Natural killer cell (primary cell): ENCODE measurements around the gene HDAC11. TPM values are rescaled to one million over a fixed set of nuclear protein-coding genes. Genes with fewer than 3 reads are reported as not detected.
"Not testable (repeated sequence)": the region's sequence is repeated elsewhere in the genome, so short reads cannot be mapped to it uniquely, and the experiment has no call there.

Source experiments
- ATAC-seq, 3 donors: fragments of 150-1000 bp in 2 of 3; fragments of 200-7000 bp in 1 of 3; cut with Tn5 transposase; 1 replicate in 1 of 3; 2 replicates in 2 of 3; pipeline ENCODE4 v1.10.0; 2021; ENCODE audit warnings: mild to moderate bottlenecking in 2 of 3, moderate library complexity in 2 of 3
- DNase-seq, 2 donors: peaks; one replicate each; pipeline versions ENCODE4 v3.0.0 to v3.0.0-alpha.2; 2013 to 2021; ENCODE audit warnings: mixed read lengths in 1 of 2
- H3K27ac ChIP-seq: one replicate; pipeline ENCODE4 v1.5.1; 2013; ENCODE audit warnings: mild to moderate bottlenecking, low read length
- H3K27me3 ChIP-seq: one replicate; pipeline ENCODE4 v1.6.1; 2013; ENCODE audit warnings: low read length; ENCODE audit not compliant: control insufficient read depth, insufficient read depth
- H3K36me3 ChIP-seq: one replicate; pipeline ENCODE4 v1.6.1; 2013; ENCODE audit warnings: low read length; ENCODE audit not compliant: control insufficient read depth, insufficient read depth
- H3K4me1 ChIP-seq: one replicate; pipeline ENCODE4 v1.6.1; 2013; ENCODE audit warnings: low read length; ENCODE audit not compliant: control insufficient read depth, insufficient read depth
- H3K4me3 ChIP-seq: one replicate; pipeline ENCODE4 v1.5.1; 2013; ENCODE audit warnings: low read length
- H3K9me3 ChIP-seq: one replicate; pipeline ENCODE4 v1.6.1; 2013; ENCODE audit warnings: low read length; ENCODE audit not compliant: control insufficient read depth, insufficient read depth
- H3K27ac Mint-ChIP-seq, 2 donors: one replicate each; pipeline ENCODE4 v1.8.0; 2022; ENCODE audit warnings: mild to moderate bottlenecking in 2 of 2, mixed read lengths in 2 of 2, moderate library complexity in 1 of 2
- H3K27me3 Mint-ChIP-seq, 2 donors: one replicate each; pipeline ENCODE4 v1.8.0; 2022; ENCODE audit warnings: low read depth in 2 of 2, mixed read lengths in 2 of 2
- H3K36me3 Mint-ChIP-seq: one replicate; pipeline ENCODE4 v1.8.0; 2022; ENCODE audit warnings: mixed read lengths
- H3K4me1 Mint-ChIP-seq, 2 donors: one replicate each; pipeline ENCODE4 v1.8.0; 2022; ENCODE audit warnings: mixed read lengths in 2 of 2
- H3K4me3 Mint-ChIP-seq: one replicate; pipeline ENCODE4 v1.8.0; 2022; ENCODE audit warnings: mild to moderate bottlenecking, moderate library complexity, mixed read lengths
- H3K9me3 Mint-ChIP-seq, 2 donors: one replicate each; pipeline ENCODE4 v1.8.0; 2022; ENCODE audit warnings: mixed read lengths in 2 of 2
- WGBS: methylation state at CpG from one replicate; pipeline ENCODE4 v1.1.7; 2013; ENCODE audit warnings: missing lambda C conversion rate; ENCODE audit not compliant: insufficient coverage; 5-methylcytosine and 5-hydroxymethylcytosine counted together
- intact Hi-C: fragments of 100-400 bp; cut with micrococcal nuclease; formaldehyde crosslinking; loops from one replicate; pipeline ENCODE4 v1.14.2; 2022
- total RNA-seq, 4 donors: library from RNA; stranded (reverse); fragments of 120-200 nt in 1 of 4; gene quantifications; one replicate each; pipeline versions ENCODE4 v1.2.3 to v1.2.4, GENCODE V29; 2013 to 2022
- TF ChIP-seq, protein P1 (sequence below): fragments of 200-600 bp; IDR thresholded peaks from one replicate; pipeline ENCODE4 v1.8.0; 2022; ENCODE audit warnings: antibody characterized with exemption

Gene HDAC11
- total RNA-seq, 3 donors from 2014 or later (not counting 1 experiment from before 2014, with no cell fraction given) = 3.4 to 5.3 (median 3.9) TPM

DNA sequence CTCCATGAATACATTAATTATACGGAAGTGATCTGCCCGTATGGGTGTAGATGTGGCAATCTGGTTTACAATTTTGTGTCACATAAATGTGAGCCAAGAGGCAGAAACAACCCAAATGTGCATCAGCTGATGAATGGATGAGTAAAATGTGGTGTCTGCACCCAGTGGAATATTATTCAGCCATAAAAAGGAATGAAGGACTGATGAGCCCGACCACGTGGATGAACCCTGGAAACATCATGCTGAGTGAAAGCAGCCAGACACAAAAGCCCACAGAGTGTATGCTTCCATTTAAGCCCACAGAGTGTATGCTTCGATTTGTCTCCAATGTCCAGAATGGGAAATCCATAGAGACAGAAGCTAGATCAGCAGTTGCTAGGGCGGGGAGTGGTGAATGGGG, 41.2 kb downstream of the HDAC11 start:
- intact Hi-C loops = no loop called here
- no peak overlapping the region for H3K27ac ChIP-seq
- no peaks in the 10 kb centered on the region for H3K36me3 ChIP-seq
- Mint-ChIP-seq H3K27me3 (peaks cover 0 to 4% of the 10 kb centered on the region in 2 donors), H3K9me3 (no peaks in the 10 kb centered on the region), H3K4me1 (no peaks in the 10 kb centered on the region), H3K4me3 (no peak overlapping the region), H3K36me3 (no peaks in the 10 kb centered on the region), H3K27ac (no peak overlapping the region)
- 60% methylated on average over 6 of the region's 6 CpGs for WGBS
- no peaks in the 10 kb centered on the region for H3K9me3 ChIP-seq
- DNase-seq = no peak
- TF ChIP-seq, protein P1, sequence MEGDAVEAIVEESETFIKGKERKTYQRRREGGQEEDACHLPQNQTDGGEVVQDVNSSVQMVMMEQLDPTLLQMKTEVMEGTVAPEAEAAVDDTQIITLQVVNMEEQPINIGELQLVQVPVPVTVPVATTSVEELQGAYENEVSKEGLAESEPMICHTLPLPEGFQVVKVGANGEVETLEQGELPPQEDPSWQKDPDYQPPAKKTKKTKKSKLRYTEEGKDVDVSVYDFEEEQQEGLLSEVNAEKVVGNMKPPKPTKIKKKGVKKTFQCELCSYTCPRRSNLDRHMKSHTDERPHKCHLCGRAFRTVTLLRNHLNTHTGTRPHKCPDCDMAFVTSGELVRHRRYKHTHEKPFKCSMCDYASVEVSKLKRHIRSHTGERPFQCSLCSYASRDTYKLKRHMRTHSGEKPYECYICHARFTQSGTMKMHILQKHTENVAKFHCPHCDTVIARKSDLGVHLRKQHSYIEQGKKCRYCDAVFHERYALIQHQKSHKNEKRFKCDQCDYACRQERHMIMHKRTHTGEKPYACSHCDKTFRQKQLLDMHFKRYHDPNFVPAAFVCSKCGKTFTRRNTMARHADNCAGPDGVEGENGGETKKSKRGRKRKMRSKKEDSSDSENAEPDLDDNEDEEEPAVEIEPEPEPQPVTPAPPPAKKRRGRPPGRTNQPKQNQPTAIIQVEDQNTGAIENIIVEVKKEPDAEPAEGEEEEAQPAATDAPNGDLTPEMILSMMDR = no peak
- ATAC-seq = no peak
- no peaks in the 10 kb centered on the region for H3K4me1 ChIP-seq
- H3K4me3 ChIP-seq = no peak overlapping the region
- H3K27me3 ChIP-seq = no peaks in the 10 kb centered on the region

DNA sequence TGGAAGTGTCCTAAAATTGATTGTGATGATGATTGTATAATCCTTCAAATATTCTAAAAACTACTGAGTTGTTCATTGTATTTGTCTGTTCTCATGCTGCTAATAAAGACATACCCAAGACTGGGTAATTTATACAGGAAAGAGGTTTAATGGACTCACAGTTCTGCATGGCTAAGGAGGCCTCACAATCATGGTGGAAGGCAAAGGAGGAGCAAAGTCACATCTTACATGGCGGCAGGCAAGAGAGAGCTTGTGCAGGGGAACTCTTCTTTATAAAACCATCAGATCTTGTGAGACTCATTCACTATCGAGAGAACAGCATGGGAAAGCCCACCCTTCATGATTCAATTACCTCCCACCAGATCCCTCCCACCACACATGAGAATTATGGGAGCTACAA, 41.6 kb downstream of the HDAC11 start:
- ATAC-seq, H3K4me3 ChIP-seq, H3K36me3 Mint-ChIP-seq, H3K9me3 Mint-ChIP-seq, H3K9me3 ChIP-seq, H3K27me3 ChIP-seq, intact Hi-C loops, DNase-seq, H3K4me1 ChIP-seq, H3K4me1 Mint-ChIP-seq, H3K4me3 Mint-ChIP-seq, H3K27ac Mint-ChIP-seq, H3K36me3 ChIP-seq, H3K27ac ChIP-seq, H3K27me3 Mint-ChIP-seq: not testable (repeated sequence)
- WGBS = 91% methylated on average over 2 of the region's 2 CpGs

DNA sequence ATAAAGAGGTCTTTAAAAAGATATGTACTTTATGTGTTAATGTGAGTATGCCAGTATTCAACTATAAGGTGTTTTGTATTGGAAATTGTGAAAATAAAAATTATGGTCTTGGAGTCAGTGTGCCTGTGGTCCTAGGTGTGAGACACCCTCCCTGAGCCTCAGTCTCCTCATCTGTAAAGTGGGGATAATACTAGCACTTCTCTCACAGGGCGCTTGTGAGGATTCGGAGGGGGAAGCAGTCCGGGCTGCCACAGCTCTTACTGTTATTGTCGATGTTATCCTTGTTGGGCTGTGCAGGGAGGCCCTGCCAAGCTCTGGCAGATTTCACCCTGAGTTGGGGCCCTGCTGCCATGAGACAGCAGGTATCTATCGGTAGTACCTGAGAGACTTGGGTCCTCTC, 42.1 kb downstream of the HDAC11 start:
- Histone ChIP-seq H3K4me1 (no peaks in the 10 kb centered on the region), H3K4me3 (no peak overlapping the region), H3K9me3 (no peaks in the 10 kb centered on the region), H3K27ac (no peak overlapping the region), H3K36me3 (no peaks in the 10 kb centered on the region), H3K27me3 (no peaks in the 10 kb centered on the region)
- Mint-ChIP-seq H3K4me3 (no peak overlapping the region), H3K9me3 (no peaks in the 10 kb centered on the region), H3K27me3 (peaks cover 0 to 4% of the 10 kb centered on the region in 2 donors), H3K36me3 (no peaks in the 10 kb centered on the region), H3K27ac (no peak overlapping the region), H3K4me1 (no peaks in the 10 kb centered on the region)
- WGBS = 95% methylated on average over 5 of the region's 5 CpGs
- ATAC-seq (no peak), DNase-seq (no peak)
- TF ChIP-seq, protein P1 = no peak
- intact Hi-C loops = no loop called here

DNA sequence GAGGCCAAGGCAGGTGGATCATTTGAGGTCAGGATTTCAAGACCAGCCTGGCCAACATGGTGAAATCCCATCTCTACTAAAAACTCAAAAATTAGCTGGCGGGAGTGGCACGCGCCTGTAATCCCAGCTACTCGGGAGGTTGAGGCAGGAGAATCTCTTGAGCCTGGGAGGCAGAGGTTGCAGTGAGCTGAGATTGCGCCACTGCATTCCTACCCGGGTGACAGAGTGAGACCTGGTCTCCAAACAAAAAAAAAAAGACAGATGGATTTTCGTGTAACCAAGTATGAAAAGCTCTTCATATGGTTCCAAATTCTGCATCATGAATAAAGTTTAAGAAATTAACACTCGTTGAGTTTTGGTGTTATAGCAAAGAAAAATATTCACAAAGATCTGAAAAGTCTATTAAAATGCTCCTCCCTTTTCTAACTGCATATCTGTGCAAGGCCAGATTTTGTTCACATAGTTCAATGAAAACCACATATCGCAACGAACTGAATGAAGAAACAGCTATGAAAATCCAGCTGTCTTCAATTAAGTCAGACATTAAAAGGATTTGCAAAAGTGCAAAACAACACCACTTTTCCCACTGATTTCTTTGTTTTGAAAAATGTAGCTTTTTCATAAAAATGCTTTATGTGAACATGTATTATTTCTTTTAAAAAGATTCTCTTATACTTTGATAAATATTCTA, 45.0 kb downstream of the HDAC11 start:
- Mint-ChIP-seq H3K27ac (no peak overlapping the region), H3K27me3 (peaks cover 8 to 11% of the 10 kb centered on the region in 2 donors), H3K36me3 (no peaks in the 10 kb centered on the region), H3K9me3 (no peaks in the 10 kb centered on the region), H3K4me3 (no peak overlapping the region), H3K4me1 (no peaks in the 10 kb centered on the region)
- H3K4me3 ChIP-seq = no peak overlapping the region
- WGBS = 90% methylated on average over 10 of the region's 10 CpGs
- no peaks in the 10 kb centered on the region for H3K4me1 ChIP-seq
- intact Hi-C loops = no loop called here
- H3K27ac ChIP-seq = no peak overlapping the region
- no peaks in the 10 kb centered on the region for H3K27me3 ChIP-seq
- TF ChIP-seq, protein P1 = no peak
- H3K9me3 ChIP-seq = no peaks in the 10 kb centered on the region
- no peaks in the 10 kb centered on the region for H3K36me3 ChIP-seq
- ATAC-seq (no peak), DNase-seq (no peak)
